Neural cell (in vitro differentiated cells): ENCODE data around the gene CYP4F12.

ENCODE experiments used
- CTCF ChIP-seq: fragments of 450-650 bp; IDR thresholded peaks from 2 replicates; pipeline ENCODE4 v1.5.1; 2014; ENCODE audit warnings: antibody characterized with exemption, mild to moderate bottlenecking, moderate library complexity; ENCODE audit not compliant: poor library complexity, severe bottlenecking
- MXI1 ChIP-seq: fragments of 450-650 bp; conservative IDR thresholded peaks from 2 replicates; pipeline ENCODE4 v1.6.1; 2014; ENCODE audit warnings: antibody characterized with exemption, mild to moderate bottlenecking; ENCODE audit not compliant: poor library complexity, severe bottlenecking
- RAD21 ChIP-seq: fragments of 450-650 bp; conservative IDR thresholded peaks from 2 replicates; pipeline ENCODE4 v1.6.1; 2014; ENCODE audit warnings: antibody characterized with exemption, mild to moderate bottlenecking, moderate library complexity
- SMC3 ChIP-seq: fragments of 450-650 bp; conservative IDR thresholded peaks from 2 replicates; pipeline ENCODE4 v1.6.1; 2014; ENCODE audit warnings: antibody characterized with exemption, mild to moderate bottlenecking, moderate library complexity; ENCODE audit not compliant: poor library complexity

- TF ChIP-seq CTCF (no peak), RAD21 (no peak), SMC3 (no peak), MXI1 (no peak)
Measured at GRCh38 chr19:15666186-15666585, 6.7 kb upstream of the CYP4F12 start.
